GM21619 (cell line): Measurements from ENCODE around the gene FBXO46.
"Not testable (repeated sequence)": the region's sequence is repeated elsewhere in the genome, so short reads cannot be mapped to it uniquely, and the experiment has no call there.

Experiments used
- ATAC-seq: cut with Tn5 transposase; IDR thresholded peaks from one replicate; pipeline ENCODE4 v1.9.1; 2021; ENCODE audit not compliant: unreplicated experiment

FBXO46 gene

GRCh38 chr19:45766869-45767346 is 36.2 kb upstream of the FBXO46 start:
- no peak for ATAC-seq

GRCh38 chr19:45766296-45766868 is 35.7 kb upstream of the FBXO46 start:
- ATAC-seq: no peak

- no peak for ATAC-seq
These were observed 35.1 kb upstream of the FBXO46 start for GRCh38 chr19:45765702-45766295.

- ATAC-seq: no peak
These were observed 34.4 kb upstream of the FBXO46 start for GRCh38 chr19:45764945-45765701.

- no peak for ATAC-seq
These were observed 33.8 kb upstream of the FBXO46 start for GRCh38 chr19:45764475-45764874.

- no peak for ATAC-seq
These were observed 33.1 kb upstream of the FBXO46 start for GRCh38 chr19:45763691-45764294.

GRCh38 chr19:45762870-45763631 is 32.4 kb upstream of the FBXO46 start:
- ATAC-seq: no peak

- ATAC-seq: no peak
These were observed 31.0 kb upstream of the FBXO46 start for GRCh38 chr19:45761714-45762113.

GRCh38 chr19:45758921-45759320 is 28.2 kb upstream of the FBXO46 start:
- no peak for ATAC-seq

- ATAC-seq: no peak
These were observed 27.0 kb upstream of the FBXO46 start for GRCh38 chr19:45757695-45758094.

GRCh38 chr19:45754323-45754722 is 23.6 kb upstream of the FBXO46 start:
- no peak for ATAC-seq

GRCh38 chr19:45753548-45753947 is 22.9 kb upstream of the FBXO46 start:
- no peak for ATAC-seq

GRCh38 chr19:45752639-45753038 is 21.9 kb upstream of the FBXO46 start:
- ATAC-seq: no peak

- not testable (repeated sequence) for ATAC-seq
These were observed 20.8 kb upstream of the FBXO46 start for GRCh38 chr19:45751483-45751882.

- no peak for ATAC-seq
These were observed 16.8 kb upstream of the FBXO46 start for GRCh38 chr19:45747513-45747912.

- no peak for ATAC-seq
These were observed 16.2 kb upstream of the FBXO46 start for GRCh38 chr19:45746866-45747265.

- no peak for ATAC-seq
These were observed 14.9 kb upstream of the FBXO46 start for GRCh38 chr19:45745606-45746005.

- no peak for ATAC-seq
These were observed 12.3 kb upstream of the FBXO46 start for GRCh38 chr19:45742969-45743368.

- ATAC-seq: no peak
These were observed 9.1 kb upstream of the FBXO46 start for GRCh38 chr19:45739498-45740439.
